KMS-11 (cell line): ENCODE measurements around the gene ERCC3.

ENCODE experiments used
- H2AFZ ChIP-seq: fragments of 200-600 bp; sonication (generic); 2 replicates; pipeline ENCODE4 v1.6.1; 2016; ENCODE audit warnings: antibody characterized with exemption, mixed run types, low read depth
- H3K27ac ChIP-seq: fragments of 200-600 bp; sonication (generic); 2 replicates; pipeline ENCODE4 v1.6.1; 2016; ENCODE audit warnings: mild to moderate bottlenecking, mixed run types
- H3K27me3 ChIP-seq: fragments of 200-600 bp; sonication (generic); 2 replicates; pipeline ENCODE4 v1.6.1; 2017; ENCODE audit warnings: mild to moderate bottlenecking, low read depth, mixed run types, moderate library complexity; ENCODE audit not compliant: insufficient read depth
- H3K36me3 ChIP-seq: fragments of 200-600 bp; sonication (generic); 2 replicates; pipeline ENCODE4 v1.6.1; 2017; ENCODE audit warnings: mild to moderate bottlenecking, mixed run types; ENCODE audit not compliant: insufficient read depth
- H3K4me1 ChIP-seq: fragments of 200-600 bp; sonication (generic); 2 replicates; pipeline ENCODE4 v1.6.1; 2016; ENCODE audit warnings: mild to moderate bottlenecking, low read depth, mixed run types; ENCODE audit not compliant: poor library complexity, severe bottlenecking
- H3K4me2 ChIP-seq: fragments of 200-600 bp; sonication (generic); 2 replicates; pipeline ENCODE4 v1.7.0; 2016; ENCODE audit warnings: mild to moderate bottlenecking, mixed run types
- H3K4me3 ChIP-seq: fragments of 200-600 bp; sonication (generic); IDR thresholded peaks from 2 replicates; pipeline ENCODE4 v1.6.1; 2017; ENCODE audit warnings: low read depth, low read length, mixed read lengths; ENCODE audit not compliant: insufficient read depth
- H3K79me2 ChIP-seq: fragments of 200-600 bp; sonication (generic); 2 replicates; pipeline ENCODE4 v1.6.1; 2016; ENCODE audit warnings: low read depth, mixed run types; ENCODE audit not compliant: insufficient read depth
- H3K9ac ChIP-seq: fragments of 200-600 bp; sonication (generic); 2 replicates; pipeline ENCODE4 v1.6.1; 2016; ENCODE audit warnings: mild to moderate bottlenecking, mixed run types
- H4K20me1 ChIP-seq: fragments of 200-600 bp; sonication (generic); 2 replicates; pipeline ENCODE4 v1.6.1; 2016; ENCODE audit warnings: mild to moderate bottlenecking, mixed run types; ENCODE audit not compliant: insufficient read depth
- TF ChIP-seq, protein P1 (sequence below): fragments of 200-600 bp; sonication (generic); conservative IDR thresholded peaks from 2 replicates; pipeline ENCODE4 v1.6.1; 2017; ENCODE audit warnings: low read depth, mild to moderate bottlenecking, antibody characterized with exemption, low read length, moderate library complexity, mixed read lengths

The ERCC3 gene

GRCh38 chr2:127259355-127259754, 34.6 kb downstream of the ERCC3 start:
- Histone ChIP-seq H3K4me2 (no peak overlapping the region), H3K27ac (no peak overlapping the region), H3K36me3 (no peaks in the 10 kb centered on the region), H4K20me1 (no peaks in the 10 kb centered on the region), H3K4me1 (no peaks in the 10 kb centered on the region), H3K79me2 (no peaks in the 10 kb centered on the region), H3K9ac (no peak overlapping the region), H3K27me3 (no peaks in the 10 kb centered on the region), H2AFZ (no peak overlapping the region), H3K4me3 (no peak overlapping the region)
- TF ChIP-seq, protein P1, sequence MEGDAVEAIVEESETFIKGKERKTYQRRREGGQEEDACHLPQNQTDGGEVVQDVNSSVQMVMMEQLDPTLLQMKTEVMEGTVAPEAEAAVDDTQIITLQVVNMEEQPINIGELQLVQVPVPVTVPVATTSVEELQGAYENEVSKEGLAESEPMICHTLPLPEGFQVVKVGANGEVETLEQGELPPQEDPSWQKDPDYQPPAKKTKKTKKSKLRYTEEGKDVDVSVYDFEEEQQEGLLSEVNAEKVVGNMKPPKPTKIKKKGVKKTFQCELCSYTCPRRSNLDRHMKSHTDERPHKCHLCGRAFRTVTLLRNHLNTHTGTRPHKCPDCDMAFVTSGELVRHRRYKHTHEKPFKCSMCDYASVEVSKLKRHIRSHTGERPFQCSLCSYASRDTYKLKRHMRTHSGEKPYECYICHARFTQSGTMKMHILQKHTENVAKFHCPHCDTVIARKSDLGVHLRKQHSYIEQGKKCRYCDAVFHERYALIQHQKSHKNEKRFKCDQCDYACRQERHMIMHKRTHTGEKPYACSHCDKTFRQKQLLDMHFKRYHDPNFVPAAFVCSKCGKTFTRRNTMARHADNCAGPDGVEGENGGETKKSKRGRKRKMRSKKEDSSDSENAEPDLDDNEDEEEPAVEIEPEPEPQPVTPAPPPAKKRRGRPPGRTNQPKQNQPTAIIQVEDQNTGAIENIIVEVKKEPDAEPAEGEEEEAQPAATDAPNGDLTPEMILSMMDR, result no peak

GRCh38 chr2:127256866-127257265, 37.1 kb downstream of the ERCC3 start:
- TF ChIP-seq, protein P1, result no peak
- no peaks in the 10 kb centered on the region for H3K4me1 ChIP-seq
- H3K4me3 ChIP-seq, result no peak overlapping the region
- H3K36me3 ChIP-seq, result no peaks in the 10 kb centered on the region
- no peaks in the 10 kb centered on the region for H4K20me1 ChIP-seq
- no peak overlapping the region for H3K9ac ChIP-seq
- no peak overlapping the region for H2AFZ ChIP-seq
- H3K27ac ChIP-seq, result no peak overlapping the region
- no peak overlapping the region for H3K4me2 ChIP-seq
- H3K79me2 ChIP-seq, result no peaks in the 10 kb centered on the region
- H3K27me3 ChIP-seq, result no peaks in the 10 kb centered on the region

GRCh38 chr2:127256381-127256780, 37.6 kb downstream of the ERCC3 start:
- H3K4me1 ChIP-seq, result no peaks in the 10 kb centered on the region
- H3K4me3 ChIP-seq, result no peak overlapping the region
- no peaks in the 10 kb centered on the region for H3K79me2 ChIP-seq
- no peaks in the 10 kb centered on the region for H3K36me3 ChIP-seq
- no peak overlapping the region for H3K4me2 ChIP-seq
- TF ChIP-seq, protein P1, result no peak
- H3K9ac ChIP-seq, result no peak overlapping the region
- H3K27me3 ChIP-seq, result no peaks in the 10 kb centered on the region
- no peak overlapping the region for H2AFZ ChIP-seq
- no peak overlapping the region for H3K27ac ChIP-seq
- no peaks in the 10 kb centered on the region for H4K20me1 ChIP-seq

- no peak overlapping the region for H3K27ac ChIP-seq
Measured at GRCh38 chr2:127255721-127256120, 38.2 kb downstream of the ERCC3 start.

More at GRCh38 chr2:127255721-127256120, 38.2 kb downstream of the ERCC3 start:
- H3K4me2 ChIP-seq, result no peak overlapping the region
- no peaks in the 10 kb centered on the region for H3K27me3 ChIP-seq
- no peak overlapping the region for H3K4me3 ChIP-seq
- H2AFZ ChIP-seq, result no peak overlapping the region
- no peaks in the 10 kb centered on the region for H3K36me3 ChIP-seq
- H3K4me1 ChIP-seq, result no peaks in the 10 kb centered on the region
- H3K9ac ChIP-seq, result no peak overlapping the region
- no peaks in the 10 kb centered on the region for H3K79me2 ChIP-seq
- no peaks in the 10 kb centered on the region for H4K20me1 ChIP-seq
- TF ChIP-seq, protein P1, result no peak
